Activated CD4-positive, alpha-beta T cell treated with anti-CD3 and anti-CD28 coated beads, Interleukin-10, Interleukin-2, amounts not matched to agents 100 ng/mL and 50 ng/mL, durations not matched to agents 16 hours and 8 hours (primary cell): Measurements from ENCODE around the gene MMEL1.
A peak's percentile ranks its signal among the peaks of the same experiment; 100 is the strongest.
"Not testable (repeated sequence)": the region's sequence is repeated elsewhere in the genome, so short reads cannot be mapped to it uniquely, and the experiment has no call there.

Source experiments
- DNase-seq: peaks from one replicate; pipeline ENCODE4 v3.0.0-alpha.2; 2020

Gene MMEL1

DNA sequence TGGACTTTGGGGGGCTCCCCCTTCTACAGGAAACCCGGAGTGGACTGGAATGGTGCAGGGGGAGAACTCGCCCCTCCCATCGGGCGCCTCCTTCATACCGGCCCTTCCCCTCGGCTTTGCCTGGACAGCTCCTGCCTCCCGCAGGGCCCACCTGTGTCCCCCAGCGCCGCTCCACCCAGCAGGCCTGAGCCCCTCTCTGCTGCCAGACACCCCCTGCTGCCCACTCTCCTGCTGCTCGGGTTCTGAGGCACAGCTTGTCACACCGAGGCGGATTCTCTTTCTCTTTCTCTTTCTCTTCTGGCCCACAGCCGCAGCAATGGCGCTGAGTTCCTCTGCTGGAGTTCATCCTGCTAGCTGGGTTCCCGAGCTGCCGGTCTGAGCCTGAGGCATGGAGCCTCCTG is 76.5 kb downstream of the MMEL1 start, which contains the start of gene TNFRSF14:
Gene TNFRSF14 (plus strand): TSS at position 95 of the 401 bp plus-strand sequence. CDS start 294 bp downstream, at position 389.
- peak; percentile 77 for DNase-seq

DNA sequence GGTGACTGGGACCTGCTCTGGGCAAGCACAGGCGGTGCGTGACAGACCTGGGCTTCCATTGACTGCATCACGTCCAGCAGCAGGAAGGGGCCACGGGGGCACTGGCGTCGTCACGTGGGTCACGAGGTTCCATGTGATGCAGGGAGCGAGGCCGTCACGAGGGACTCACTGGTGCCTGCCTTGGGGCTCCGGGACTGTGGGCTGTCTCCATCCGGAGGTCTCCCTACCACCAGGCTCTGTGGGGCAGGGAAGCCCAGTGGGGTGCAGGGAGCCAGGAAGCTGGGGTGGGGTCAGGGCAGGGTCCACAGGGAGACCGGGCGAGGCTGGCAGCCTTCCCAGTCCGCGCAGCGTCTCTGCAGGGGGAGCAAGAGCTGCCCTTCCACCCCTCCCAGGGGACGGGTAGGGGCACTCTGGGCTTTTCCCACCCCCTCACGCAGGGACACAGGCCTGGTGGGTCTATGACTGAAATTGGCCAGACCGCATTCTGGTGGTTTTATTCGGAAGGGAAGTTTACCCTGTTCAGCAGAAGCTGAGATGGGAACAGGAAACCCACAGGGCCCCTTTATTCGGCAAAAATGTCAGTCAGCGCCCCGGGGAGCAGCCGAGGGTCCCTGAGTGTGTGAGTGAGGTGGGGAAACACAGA is 77.1 kb downstream of the MMEL1 start:
- DNase-seq = peak; percentile 91

DNA sequence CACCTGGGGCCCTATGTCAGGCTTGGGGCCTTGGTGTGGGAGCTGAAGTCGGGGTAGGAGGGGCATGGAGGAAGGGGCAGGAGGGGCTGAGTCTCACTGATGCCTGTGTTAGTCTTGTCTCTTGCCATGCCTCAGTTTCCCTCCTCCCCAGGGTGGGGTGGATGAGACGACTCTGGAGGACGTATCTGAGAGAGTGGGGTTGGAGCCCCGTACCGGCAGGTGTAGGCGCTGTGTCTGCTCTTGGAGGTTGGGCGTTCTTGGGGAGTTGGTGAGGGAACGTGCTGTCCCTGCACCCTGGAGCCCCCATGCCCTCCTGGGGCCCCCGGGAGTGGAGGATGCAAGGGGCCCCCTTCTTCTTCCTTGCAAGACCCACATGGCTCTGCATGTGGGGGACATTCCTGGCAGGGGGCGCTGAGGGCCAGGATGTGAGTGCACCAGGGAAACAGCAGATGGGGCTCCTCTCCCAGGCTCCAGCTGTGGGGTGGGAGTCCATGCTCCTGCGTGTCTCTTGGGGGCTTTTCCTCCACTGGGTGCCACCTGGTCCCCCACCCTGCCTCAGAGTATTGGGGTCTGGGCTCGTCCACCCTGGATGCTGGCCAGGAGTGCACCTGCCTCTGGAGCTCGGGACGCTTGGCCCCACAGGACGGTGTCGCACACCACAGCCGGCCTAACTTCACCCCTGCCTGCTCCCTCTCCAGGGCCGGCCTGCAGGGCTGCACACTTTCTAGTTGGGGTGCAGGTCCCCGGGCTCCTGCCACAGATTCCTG is 78.0 kb downstream of the MMEL1 start:
- peak; percentile 57 for DNase-seq

DNA sequence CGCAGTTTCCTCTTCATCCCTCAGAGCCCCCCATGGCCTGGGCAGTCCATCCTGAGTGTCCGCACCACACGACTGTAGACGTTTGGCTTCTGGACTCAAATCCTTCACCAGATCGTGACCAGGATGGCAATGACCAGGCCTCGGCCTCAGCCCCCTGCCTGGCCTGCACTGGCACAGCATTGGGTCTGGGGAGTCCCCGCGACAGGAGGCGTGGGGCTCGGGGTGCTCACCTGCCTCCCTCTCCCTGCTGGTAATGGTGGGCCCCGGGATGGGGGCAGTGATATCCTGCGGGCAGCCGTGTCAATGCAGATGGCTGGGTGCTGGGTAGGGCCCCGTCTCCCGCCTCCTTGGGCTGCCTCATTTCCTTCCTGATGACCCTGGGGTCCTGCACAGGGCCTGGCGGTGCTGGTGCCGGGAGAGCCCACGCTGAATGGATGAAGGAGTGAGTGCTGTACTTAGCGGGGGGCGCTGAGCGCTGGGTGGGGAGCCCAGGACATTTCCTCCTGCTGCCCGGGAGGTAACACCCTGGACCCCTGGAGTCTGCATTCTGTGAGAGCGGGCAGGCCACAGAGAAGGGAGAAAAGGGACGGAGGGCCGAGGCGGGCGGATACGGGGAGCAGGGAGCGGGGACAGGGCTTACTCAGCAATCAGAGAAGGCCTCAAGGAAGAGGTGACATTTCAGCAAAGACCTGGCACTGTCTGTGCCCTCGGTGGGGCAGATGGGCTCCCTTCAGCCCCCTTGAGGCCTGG is 78.8 kb downstream of the MMEL1 start:
- no peak for DNase-seq

DNA sequence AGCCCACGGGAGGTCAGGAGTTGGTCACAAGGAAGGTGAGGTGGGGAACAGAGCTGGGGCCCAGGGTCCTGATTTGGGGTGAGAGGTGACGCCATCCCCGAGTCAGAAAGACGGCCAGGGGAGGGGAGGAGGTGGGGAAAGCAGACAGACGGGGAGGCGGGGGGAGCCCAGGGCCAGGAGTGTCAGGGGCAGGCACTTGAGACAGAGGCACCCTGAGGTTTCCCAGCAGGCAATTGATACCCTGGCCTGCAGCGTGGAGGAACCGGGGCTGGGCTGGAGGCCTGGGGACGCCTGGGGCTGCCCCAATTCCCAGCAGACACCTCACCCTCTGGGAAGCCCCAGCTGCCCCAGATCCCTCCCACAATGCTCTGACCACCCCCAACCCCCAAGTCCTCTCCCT is 79.7 kb downstream of the MMEL1 start:
- not testable (repeated sequence) for DNase-seq

DNA sequence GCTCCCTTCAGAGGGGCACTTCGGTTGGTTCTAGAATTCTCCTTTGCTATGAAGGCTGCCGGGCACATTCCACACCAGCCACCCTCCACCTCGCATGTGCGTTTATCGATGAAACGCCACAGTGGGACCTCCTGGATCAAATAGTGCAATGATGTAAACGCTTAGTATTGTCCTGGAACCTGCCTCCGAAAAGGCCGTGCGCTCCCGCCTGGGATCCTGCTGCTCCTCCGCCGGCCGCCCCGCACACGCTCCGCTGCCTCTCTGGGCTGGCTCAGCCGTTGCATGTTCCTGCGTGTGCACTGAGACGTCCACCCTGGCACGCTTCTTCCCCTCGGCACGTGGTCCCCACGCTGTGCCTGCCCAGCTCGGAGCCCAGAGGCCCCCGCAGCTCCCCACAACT is 80.6 kb downstream of the MMEL1 start:
- no peak for DNase-seq

DNA sequence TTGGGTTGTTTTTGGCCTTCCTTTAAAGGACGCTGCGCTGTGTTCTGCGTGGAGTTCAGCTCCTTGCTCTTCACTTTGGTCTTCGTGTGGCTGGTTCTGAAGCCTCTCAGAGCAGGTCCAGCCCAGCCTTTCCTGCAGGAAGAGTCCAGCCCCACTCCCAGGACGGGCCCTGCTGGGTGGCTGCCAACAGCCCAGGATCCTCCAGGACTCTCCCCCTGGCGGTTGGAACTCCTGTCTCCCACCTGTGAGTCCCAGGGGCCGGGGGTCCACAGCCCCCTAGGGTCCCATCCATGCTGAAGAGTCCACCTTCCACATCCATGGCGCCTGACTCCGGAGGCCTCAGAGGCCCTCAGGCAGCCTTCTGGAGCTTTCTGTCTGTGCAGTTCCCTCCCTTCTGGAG is 81.3 kb downstream of the MMEL1 start:
- DNase-seq = not testable (repeated sequence)

DNA sequence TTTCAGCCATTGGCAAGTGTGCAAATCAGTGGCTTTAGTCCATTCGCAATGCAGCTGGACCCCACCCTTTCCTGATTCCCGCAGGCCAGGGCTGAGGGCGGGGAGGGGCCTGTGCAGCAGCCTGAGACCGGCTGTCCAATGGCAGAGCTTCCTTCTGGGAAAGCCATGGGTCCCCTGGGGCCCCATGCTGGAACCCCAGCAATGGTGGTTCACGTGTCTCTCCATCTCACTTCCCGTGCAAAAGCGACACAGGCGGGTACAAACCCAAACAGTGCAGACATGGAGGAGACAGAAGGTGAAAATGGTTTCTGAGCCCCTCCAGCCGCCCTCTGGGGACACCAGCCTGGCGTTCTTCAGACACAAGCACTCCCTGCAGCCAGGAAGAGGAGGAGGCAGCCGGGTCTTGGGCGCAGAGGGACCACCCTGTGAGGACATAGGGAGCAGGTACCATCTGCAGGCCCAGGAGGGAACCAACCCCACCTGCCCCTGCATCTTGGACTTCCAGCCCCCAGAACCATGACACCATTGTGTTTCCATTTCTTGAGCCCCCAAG is 82.4 kb downstream of the MMEL1 start:
- not testable (repeated sequence) for DNase-seq

DNA sequence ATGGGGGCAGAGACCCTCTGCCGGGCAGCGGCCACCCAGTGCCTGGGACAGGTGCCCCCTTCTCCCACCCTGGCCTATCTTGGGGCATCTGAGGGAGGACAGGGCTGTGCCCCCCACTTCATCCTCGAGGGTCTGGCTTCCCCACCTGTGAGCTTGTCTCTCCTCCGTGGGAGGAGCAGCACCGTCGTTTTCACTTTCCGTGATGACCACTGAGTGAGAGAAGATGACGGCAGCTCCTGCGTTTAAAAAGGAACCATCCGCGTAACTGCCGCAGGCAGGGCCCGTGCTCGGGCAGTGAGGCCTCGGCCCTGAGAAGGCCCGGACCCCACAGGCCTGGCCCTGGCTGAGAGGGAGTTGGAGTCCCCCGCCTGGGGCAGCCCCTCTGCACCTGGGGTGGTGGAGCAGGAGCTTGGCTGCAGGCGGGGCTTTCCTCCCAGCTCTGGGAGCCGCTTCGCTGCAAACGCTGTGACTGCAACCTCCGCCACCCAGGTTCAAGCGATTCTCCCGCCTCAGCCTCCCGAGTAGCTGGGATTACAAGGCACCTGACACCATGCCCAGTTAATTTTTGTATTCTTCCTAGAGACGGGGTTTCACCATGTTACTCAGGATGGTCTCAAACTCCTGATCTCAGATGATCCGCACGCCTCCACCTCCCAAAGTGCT is 83.3 kb downstream of the MMEL1 start:
- DNase-seq = not testable (repeated sequence)

DNA sequence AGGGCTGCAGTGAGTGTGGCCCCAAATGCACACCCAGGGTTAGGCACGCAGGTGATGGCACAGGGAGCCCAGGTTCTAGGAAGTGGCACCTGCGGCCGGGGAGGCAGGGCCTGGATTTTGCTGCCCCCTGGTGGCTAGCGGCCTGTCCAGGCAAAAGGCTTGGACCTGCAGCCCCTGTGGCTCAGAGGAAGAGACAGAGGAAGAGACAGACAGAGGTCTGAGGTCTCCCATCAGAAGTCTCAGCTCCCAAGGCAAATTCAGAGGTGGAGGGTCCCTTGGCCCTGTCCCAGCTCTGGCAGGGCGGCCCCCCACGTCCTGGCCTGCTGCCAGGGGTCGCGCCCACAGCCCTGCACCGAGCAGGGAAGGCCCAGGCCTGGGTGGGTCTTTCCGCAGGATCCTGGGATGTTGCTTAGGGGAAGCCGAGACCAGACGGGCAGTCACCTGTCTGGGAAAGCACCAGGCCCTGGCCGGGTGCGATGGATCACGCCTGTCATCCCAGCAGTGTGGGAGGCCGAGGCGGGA is 84.7 kb downstream of the MMEL1 start:
- peak; percentile 92 for DNase-seq

DNA sequence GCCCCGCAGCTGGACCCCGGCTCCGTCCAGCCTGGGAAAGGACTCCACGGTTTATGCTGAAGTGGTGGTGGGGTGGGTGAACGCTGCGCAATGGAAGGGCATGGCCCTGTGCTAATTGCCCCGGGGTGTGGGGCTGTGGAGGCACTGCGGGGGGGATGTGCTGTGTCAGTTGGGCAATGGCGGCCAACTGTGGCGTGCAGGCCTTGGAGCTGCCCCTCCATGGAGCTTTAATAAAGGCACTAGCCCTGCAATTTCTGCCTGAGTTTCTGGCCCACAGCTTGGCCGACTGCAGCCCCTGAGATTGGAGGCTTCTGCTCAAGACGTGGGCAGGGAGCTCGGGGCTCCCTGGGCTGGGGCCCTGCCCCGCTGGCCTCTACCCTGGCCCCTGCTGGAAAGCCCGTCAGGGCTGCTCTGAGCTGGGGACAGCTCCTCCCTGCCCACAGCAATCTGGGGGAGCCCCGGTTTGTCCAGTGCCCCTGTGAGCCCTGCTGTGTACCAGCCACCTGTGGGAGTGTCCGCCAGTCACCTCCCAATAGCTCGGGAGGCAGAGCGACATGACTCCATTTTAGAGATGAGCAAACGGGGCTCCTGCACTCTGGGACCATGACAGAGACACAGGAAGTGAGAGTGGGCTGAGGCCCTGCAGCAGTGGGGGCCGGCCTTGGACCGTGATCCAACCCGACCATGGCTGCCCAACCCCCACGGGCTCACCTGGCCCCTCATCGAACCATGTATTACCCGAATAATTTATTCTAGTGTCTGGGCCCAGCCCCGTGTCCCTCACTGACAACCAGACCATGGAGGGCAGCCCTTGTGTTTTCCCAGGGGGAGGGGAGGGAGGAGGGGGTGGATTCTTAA is 85.4 kb downstream of the MMEL1 start:
- peak; percentile 78 for DNase-seq

DNA sequence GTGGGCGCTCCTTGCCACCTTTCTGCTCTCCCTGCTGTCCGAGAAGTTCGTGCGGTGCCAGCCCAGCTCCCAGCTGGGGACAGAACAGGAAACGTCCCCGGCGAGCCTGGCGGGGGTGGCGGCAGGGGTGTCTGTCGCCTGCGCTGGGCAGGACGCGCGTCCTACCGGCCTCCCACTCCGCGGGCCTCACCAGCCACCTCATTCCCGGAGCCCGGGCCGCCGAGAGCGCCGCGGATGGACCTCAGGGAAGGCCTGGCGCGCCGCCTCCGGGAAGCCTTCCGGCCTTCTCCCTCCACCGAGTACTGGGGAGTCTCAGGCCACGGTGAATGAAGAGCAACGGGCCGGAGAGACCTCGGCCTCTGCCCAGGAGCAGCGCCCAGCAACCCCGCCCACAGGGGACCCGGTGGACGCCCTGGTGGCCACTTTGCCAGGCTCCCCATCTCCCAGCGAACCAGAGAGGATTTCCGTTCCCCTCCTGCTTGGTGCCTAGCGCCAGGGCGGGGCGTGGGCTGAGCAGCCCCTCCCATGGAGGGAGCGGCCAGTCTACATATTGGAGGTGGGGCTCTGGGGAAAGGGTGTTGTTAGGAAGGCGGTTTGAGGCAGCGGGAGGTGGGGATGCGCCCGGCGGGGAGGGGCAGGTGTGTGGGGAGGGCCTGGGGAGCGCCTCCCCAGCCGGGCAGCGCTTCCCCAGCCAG is 86.2 kb downstream of the MMEL1 start:
- DNase-seq = peak; percentile 96

DNA sequence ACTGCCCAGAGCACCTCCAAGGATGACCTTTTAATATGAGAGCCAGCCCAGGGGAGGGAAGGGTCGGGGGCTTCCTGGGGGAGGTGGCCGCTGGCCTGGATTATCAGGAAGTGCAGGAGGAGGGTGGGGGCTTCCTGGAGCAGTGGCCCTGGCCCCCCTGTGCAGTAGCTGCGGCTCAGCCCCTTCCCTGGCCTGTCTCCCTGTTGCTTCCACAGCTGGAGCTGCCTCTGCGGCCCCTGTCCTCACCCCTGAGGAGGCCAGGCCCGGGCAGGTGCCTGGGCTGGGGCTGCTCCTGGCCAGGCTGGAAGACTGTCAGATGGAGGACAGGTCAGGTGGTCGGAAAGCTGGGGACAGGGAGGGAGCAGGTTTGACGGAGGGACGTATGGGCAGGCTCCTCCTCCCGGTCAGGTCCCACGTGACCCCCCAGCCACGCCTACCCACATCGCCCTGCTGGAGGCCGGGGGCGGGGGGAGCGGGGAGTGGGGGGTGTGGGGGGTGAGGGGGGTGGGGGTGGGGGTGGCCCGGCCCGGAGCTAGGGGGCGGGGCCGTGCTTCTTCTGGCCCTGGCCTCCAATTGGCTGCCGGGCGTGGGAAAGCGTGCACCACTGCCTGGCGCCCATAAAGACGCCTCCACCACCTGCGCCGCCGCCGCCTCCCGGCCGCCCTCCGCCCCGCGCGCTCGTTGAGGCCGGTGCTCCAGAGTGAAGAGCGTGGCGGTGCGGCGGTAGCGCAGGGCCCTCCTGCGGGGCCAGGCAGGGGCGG is 86.9 kb downstream of the MMEL1 start:
- DNase-seq = peak; percentile 94

DNA sequence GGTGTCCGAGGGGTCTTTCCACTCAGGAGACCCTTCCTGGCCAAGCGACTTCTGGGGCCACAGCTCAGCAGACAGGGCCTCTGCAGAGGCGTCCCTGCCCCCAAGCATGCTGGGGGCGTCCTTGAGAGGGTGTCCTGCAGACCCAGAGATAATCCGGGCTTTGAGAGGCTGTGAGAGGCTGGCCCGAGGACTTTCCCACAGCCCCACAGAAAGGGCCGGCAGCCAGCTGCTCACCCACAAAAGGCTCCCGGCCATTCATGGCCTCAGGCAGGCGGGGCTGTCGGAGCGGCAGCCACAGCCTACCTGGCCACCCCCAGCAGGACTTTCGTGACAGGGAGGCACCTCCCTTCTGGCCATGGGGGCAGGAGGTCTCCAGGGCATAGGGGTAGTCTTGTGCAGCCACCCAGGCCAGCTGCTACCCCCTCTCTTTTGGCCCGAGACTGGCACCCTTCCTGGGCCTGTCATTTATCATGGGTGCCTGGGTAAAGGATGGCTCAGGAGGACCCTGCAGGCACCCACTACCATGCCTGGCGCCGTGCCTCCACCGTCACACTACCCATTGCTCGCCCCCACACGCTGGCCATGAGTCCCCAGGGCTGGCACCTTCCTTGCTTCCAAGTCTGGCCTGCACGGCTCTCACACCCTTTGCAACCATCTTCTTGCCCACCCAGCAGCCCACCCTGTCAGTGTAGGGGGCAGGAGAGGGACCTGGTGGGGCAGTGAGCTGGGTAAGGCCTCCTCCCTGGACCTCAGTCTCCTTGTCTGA is 87.8 kb downstream of the MMEL1 start:
- no peak for DNase-seq

DNA sequence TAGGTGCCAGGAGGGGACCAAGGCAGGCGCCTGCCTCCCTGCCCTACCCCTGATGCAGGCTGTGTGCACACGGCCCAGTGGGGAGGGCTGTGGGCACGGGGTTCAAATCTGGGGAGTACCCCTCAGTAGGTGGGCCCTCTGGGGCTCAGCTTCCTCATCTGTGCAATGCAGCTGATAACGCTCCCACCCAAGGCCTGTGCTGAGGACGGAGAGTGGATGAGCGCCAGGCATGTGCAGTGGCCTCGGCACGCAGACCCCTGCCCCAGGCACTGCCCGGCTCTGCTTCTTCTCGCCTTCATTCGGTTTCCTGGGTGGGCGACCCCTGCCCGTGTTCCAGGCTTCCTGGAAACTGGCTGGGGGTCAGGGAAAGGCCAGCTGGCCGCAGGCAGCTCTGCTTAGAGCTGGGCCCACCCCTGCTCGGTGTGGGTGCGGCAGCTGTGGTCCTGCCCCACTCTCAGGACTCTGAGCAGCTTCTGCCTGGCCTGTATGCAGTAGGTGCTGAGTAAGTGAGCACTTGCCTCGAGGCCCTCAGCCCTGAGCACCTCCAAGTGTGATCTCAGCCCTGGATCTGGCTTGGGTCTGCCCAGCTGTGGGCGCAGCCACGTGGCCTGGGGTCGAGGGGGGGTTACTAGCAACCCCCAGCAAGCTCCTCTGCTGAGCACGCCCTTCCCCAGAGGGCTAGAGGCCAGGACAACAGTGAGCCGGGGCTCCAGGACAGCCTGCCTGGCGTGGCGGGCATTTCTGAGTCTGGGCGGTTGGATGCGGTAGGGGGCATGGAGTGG is 88.5 kb downstream of the MMEL1 start:
- DNase-seq = no peak

DNA sequence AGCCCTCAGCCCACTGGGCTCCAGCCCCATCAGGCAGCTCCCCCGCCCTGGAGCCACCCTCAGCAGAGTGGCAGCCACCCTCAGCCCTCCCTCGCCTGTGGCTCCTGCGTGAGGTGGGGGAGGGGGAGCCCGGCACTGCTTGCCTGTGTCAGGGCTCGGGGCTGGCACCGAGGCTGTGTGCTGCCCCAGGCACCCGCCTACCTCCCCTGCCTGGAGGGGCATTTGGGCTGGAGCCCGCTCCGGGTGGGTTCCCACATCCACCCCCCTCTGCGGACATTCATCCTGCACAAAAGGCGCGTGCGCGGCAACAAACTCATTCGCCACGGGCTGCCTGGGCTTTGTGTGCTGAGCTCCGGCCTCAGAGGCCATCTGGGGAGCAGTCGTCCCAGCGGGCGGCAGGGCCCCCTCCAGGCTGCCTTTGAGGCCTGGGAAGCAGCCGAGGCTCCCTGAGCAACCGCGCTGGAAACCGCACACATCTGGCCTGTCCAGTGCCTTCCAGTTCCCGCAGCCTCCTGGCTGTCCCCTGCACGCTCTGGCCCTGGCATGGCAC is 89.2 kb downstream of the MMEL1 start:
- no peak for DNase-seq

DNA sequence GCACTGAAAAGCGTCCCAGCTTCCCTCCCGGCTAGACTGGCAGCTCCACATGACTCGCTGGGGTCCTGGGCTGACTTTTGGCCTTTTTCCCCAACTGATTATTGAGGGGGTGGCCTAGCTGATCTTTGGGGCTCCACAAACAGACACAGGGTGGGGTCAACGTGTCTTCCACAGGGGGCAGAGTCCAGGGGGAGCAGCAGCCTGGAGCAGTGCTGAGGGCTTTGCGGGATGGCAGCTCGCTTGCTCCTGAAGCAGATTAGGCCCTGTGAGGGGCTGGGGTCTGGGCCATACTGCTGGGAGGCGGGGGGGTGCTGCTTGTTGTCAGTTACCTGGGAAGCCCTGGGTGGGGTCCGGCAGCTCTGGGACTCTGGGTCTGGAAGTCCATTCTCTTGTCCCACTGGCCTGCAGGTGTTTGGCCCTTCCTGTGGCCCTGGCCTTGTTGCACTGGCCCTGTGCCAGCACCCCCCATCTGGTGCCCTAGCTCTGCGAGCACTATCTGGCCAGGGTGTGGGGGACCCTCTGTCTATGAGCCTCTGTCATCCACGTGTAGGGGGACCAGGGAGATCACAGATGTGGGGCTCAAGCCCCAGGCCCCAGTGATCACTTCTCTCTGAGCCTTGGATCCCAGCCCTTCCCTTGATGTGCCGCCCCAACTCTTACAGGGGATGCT is 90.4 kb downstream of the MMEL1 start:
- no peak for DNase-seq
